ENCODE measurements around the gene LMAN2L.

- TF ChIP-seq CTCF (IDR thresholded peaks at IDR 0.05) = no peak
- no peak for TF ChIP-seq POLR2A (IDR thresholded peaks at IDR 0.05)
Observed at GRCh38 chr2:96701636-96702035, 38.2 kb downstream of the LMAN2L start.
